OCI-M2 (cell line): ENCODE results near the gene CASZ1.

ENCODE experiments used
- DNase-seq: peaks from one replicate; lab custom pipeline; 2025; ENCODE audit not compliant: unreplicated experiment; lab: John Stamatoyannopoulos, UW

CASZ1 gene

DNA sequence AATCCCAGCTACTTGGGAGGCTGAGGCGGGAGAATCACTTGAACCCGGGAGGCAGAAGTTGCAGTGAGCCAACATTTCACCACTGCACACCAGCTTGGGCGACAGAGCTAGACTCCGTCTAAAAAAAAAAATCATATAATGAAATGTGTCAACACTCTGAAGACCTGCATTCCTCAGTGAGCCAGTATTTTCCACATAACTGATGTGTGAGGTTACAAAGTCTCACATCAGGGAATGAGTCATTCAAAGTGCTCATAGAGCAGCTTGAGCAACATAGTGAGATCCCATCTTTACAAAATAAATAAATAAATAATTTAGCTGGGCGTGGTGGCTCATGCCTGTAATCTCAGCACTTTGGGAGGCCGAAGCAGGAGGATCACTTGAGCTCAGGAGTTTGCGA is 65.5 kb downstream of the CASZ1 start:
- no peak for DNase-seq

DNA sequence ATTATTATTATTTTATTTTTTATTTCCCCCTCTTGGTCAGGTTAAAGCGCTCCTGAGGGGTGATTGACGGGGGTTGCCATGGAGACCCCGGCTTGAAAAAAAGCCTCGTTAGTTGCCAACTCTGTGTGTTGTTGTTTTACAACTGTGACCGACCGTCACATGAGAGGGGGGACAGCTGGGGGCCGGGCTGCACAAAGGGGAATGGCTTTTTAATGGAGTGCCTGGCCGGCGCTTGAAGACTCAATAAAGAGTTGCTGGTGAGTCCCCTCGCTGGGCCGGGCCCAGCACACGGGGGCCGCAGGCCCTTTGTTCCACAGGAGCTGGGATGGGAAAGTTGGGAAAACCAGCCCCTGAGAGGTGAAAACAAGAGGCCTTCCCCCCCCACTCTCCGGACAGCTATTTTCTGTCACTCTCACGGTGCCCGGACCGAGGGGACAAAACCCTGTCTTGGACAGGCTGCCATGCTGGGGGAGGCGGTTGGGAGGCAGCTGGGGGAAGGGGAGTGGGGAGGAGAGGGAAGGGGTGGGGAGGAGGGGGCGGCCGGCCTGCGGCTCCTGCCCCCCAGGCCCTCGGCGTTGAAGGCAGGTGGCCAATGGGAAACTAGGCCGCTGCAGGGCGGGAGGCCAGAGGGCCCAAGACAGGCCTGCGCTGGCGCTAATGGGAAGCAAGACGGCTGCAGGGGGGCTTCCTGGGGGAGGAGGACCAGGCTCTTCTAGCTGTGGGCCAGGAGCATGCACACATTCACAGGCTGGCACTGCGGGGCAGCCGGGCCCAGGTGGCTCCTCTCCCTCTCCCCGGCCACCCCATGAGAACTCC is 67.6 kb downstream of the CASZ1 start:
- DNase-seq = no peak

DNA sequence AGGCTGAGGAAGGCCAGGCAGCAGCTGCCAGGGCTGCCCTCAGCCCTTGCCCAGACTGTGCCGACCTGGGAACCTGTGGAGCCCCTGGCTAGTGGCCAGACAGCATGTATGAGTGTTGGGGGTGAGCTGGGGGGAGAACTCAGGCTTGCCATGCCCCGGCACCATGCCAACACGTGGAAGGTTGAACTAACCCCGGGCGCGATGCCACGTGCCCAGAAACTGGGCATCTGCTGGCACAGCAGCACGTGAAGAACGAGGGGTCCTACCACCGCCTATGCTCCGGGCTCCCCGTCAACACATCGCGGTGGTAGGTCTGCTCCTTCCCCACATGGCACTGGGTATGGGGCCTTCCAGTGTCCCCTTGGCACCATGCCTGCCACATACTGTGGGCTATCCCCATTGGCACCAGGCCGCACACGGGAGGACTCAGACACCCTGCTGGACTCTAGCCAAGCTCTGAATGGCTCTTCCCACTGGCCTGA is 68.7 kb downstream of the CASZ1 start:
- DNase-seq = no peak

DNA sequence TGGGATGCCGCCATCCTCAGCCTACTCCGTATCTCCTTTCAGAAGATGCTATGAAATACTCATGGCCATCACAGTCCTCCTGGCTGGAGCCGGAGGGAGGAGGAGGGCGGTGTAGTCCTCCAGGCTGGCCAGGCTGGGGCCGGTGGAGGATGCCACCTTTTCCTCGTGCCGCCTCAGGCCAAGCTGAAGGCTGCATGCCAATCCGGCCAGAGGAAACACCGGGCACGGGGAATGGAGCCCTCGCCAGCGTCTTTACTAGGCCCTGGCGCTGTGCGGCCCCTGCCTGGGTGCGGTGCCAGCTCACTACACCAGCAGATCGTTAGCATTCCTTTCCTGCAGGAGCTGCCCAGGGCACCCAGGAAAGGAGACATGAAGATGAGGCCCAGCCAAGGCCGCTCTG is 70.1 kb downstream of the CASZ1 start:
- DNase-seq = no peak

DNA sequence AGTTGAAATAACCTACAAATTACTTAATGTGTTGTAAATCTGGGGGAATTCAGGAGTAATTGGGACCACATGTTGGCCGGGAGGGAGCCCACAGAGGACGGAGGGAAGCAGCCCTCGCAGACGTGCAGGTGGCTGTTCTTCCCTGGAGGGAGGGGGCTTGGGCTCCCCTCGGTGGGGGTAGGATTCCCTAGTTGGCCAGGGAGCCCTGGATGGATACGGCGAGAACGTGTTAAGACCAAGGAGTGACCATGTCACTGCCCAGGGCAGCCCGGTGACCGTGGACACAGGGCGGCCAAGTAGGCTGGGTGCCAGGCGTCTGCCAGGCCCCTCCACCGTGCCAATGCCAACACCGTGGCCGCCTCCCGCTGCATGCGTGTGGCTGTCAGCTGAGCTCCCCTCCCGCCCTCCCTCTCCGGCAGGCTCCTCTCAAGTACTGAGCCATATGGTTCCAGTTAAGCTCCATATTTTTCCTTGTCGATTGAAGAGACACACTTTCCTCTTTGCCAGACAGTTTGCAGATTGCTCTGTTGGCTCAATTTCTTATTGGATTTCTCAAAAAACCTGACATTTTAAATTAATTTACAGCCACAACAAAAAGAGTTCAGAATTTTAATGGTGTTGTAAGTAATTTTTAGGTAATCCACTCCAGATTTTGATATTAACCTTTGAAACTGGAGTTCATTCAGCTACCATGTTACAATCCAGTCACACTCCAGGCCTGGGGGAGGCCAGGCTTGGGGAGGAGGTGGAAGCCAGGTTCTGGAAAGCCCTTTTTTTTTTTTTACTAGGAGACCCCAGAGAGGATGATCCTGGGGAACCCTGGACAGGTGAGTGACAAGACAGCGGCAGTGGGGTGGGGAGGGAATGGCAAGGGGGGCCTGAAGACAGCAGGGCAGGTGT is 71.2 kb downstream of the CASZ1 start:
- no peak for DNase-seq

DNA sequence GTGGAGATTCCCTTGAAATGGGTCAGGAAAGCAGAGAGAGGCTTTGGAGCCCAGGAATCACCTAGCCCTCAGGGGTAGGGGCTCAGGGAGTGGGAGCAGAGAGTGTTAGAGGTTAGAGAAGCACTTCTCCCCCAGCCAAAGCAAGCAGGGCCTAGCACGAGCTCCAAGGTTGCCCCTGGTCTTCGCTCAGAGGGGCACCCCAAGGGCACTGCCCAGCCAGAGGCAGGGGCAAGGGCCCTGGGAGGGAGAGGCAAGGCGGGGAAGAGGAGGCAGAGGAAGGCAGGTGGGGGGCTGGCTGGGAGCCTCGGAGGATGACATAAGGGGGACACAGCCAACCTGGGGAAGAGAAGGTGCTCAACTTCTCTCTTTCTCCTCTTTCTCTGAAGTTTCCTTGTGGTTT is 71.9 kb downstream of the CASZ1 start:
- DNase-seq = no peak

DNA sequence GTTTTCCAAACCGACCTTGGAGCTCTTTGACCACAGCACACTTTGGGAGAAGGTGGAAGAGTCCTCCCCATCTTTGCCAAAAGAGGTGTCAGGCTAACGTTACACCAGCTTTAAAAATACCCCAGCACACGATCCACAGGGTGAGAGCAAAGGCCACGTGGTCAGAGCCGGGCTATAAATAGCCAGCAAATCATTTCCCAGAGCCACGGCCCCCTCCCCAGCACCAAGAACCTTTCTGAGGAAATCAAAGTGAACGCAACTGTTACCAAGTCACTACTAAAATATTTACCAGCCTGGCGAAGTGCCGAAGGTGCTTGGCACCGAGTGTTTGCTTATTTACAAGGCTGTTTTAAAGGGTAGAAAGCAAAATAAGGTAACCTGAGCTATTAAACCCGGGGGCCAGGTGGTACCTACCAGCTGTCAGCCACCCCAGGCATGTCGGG is 72.4 kb downstream of the CASZ1 start:
- DNase-seq = no peak

DNA sequence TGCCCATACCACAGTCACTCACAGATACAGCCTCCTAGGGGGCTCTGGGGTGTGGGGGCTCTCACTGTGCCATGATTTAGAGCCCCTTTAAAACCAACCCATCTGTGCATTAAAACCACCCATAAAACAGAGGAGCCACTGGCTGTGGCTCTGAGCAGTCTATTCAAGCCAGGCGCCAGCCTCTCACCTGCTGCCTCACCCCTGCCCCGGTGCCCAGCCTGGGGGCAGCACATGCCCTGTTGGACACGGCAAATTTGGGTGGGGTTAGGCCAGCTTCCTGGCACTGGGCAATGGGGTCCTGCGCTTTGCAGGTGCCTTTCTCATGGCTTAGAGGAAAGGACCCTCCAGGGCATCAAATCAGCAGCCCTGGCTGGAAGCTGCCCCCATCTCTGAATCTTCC is 73.1 kb downstream of the CASZ1 start:
- DNase-seq = no peak

DNA sequence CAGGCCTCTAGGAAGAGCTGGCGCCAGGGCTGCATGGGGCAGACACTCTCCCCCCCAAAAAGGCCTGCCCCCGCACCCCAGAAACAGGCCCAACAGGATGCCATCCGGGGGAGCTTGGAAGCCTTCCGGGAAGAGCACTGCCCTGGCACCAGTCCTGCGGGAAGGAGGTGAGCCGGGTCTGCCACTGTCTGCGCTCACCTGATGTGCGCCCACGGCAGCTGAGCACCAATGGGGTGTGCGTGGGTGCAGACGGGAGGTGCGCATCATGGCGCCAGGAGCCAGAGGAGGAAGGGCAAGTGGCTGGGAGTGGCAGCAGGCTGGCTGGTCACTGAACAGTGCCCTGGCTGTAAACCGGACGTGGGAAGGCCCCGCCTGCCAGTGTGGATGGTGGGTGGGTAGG is 73.6 kb downstream of the CASZ1 start:
- DNase-seq = no peak

DNA sequence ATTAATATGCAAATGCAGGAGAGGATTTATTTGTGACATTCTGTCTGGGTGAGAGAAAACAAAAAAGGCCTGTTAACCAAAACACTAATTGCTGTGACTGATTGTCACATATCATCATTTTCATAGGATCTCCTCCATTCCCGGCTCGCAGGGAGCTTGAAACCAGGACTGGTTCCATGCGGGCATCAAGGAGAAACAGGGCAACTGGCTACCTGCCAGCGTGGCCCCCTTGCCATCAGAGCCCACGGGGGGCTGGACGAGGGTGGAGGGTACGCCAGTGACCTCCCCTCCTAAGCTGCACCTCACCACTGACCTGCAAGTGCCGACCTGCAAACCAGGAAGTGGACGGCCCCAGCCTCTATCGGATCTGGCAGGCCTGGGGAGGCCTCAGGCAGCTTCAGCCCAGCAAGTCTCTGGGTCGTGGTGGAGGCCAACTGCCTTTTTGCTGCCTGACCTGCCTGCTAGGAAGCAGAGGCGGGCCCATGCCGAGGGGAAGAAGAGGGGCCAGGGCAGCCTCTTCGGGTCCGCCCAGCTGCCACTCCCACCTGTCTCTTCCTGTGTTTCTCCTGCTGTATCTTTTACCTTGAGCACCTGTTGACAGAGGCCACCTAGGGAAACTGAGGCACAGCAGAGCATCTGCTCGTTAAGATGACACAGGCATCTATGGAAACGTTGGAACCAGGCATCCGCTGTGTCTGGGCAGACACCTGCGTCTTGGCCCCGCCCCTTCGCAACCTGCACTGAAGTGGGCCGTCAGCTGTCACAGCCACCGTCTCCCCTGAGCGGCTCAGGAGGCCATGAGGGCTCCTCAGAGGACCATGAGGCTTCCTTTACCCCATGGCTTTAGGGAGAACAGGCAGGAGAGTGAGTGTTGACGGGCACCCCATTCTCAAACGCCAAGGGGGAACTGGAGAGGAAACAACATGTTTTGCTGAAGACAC is 74.8 kb downstream of the CASZ1 start:
- no peak for DNase-seq

DNA sequence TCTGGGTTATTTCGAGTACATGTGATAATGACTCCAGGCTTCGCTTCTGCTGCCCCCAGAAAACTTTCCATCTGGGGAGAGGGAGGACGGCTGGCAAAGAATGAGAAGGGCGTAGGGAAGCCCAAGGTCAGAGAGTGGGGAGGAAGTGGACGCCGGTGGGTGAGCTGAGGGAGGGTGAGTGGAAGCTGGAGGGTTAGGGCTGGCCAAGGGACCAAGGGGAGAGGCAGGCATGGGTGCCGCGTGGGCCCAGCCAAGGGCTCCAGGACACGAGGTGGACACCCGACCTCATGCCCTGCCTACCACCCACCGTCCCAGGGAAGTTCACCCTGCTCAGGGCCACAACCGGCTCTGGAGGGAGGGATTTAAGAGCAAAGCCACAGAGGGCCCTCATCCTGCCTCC is 75.8 kb downstream of the CASZ1 start:
- DNase-seq = no peak

DNA sequence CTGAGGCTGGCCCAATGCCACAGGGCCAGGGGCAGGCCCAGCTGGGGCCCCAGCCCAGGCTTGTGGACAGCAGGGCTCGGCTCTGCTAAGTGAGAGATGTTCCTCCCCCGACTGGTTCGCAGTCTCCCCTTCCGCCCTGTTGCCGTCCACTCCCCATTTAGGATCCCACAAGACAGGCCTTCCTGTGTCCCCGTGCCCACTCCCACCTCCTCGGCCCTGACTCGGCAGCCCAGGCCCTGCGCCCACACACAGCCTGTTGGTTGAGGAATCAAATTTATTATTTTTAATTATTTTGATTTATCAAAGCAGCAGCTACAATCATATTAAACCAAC is 78.4 kb downstream of the CASZ1 start:
- DNase-seq = no peak

DNA sequence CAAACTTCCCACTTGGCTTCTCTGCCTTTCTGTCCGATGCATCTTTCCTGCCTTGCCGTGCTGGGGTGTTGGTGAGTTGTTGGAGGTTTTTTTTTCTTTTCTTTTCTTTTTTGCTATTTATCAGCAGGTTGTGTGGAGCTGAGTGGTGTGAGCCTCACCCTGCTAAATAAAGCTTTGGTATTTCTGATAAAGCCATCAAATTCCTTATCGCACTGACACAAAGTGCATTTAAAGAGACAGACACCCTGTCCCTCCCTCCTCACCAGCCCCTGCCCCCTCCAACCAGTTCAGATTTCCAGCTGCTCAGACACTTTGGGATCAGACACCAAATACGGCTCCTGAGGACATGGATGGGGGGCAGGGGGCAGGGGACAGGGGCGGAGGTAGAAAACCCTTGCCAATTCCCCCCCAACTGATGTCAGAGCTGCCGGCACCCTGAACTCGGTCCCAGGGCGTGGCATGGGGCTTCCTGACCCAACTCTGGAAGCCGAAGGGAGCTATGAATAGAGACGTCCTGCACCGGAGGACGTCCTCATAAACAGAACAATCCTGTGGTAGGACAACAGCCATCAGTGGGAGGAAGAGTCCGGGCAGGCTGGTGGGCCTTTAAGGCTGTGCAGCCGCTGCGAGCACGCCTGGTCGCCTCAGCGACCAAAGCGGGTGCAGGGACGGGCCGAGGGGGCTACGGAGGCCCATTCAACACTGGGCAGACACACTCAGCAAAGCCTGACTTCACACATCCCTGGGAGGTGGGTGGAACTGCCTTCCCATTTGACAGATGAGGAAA is 79.0 kb downstream of the CASZ1 start:
- peak; percentile 14 for DNase-seq

DNA sequence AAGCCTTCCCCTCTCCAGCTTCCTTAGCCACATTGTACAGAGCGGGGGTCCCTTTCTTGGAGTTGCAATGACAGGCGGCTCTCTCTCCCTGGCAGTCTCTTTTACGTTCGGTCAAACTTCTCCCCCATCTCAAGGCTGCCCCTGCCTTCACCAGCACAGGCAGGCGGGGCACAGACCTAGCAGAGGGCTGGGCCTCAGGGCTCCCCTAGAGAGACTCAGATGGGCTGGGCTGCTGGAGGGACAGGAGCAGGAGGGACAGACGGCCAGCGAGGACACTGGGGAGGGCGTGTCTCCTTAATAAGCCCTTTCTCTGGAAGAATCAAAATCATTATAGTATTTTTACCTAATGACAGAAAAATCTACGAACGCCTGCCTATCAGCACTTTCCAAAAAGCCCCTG is 79.6 kb downstream of the CASZ1 start:
- DNase-seq = no peak

DNA sequence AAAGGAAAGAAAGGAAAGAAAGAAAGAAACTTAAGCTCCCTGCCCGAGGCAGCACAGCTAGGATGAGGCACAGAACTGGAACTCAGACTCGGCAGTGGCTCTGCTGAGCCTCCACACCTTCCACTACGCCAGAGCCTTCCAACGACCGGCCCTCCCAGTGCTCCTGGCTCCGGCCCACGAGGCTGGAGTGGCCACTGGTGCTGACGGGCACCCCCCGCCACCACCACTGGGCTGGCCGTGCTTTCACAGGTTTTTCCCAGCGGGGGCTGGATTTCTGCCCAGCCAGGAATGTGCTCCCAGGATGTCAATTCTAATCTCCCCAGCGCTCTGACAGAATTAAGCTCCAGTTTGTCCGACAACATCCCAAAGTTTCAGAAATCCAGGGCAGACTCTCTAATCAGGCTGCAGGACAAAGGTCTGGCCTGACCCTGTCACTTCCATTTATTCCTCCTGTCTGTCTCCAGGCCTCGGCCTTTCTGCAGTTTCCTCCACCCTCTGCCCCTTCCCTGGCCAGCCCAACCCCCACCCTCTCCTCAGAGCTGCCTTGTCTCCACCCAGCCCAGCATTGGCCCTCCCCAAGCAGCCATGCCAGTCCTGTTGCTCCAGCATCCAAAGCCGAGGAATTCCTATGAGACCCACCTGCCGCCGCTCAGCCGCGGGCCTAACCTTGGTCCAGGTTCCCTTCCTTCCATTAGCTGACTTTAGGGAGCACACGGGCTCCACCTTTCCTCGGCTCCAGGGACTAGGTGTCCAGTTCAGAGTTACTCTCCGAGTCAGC is 81.9 kb downstream of the CASZ1 start:
- no peak for DNase-seq

DNA sequence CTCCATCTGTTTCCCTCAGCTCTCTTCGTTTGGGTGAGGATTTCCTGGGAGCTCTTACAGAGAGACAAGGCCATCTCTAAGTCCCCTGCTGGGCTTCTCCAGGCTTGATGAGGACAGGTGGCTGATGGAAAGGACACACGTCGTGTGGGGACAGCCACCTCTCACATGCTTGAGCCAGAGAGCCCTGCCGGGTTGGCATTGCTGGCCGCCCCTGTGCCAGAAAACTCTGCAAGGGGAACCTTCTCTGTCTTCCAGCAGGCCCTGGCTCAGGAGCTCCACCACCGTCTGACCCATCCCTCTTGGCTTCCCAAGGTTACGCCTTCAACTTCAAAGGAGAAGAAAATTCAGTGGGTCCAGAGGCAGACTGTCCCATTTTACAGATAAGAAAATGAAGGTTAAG is 82.8 kb downstream of the CASZ1 start:
- no peak for DNase-seq

DNA sequence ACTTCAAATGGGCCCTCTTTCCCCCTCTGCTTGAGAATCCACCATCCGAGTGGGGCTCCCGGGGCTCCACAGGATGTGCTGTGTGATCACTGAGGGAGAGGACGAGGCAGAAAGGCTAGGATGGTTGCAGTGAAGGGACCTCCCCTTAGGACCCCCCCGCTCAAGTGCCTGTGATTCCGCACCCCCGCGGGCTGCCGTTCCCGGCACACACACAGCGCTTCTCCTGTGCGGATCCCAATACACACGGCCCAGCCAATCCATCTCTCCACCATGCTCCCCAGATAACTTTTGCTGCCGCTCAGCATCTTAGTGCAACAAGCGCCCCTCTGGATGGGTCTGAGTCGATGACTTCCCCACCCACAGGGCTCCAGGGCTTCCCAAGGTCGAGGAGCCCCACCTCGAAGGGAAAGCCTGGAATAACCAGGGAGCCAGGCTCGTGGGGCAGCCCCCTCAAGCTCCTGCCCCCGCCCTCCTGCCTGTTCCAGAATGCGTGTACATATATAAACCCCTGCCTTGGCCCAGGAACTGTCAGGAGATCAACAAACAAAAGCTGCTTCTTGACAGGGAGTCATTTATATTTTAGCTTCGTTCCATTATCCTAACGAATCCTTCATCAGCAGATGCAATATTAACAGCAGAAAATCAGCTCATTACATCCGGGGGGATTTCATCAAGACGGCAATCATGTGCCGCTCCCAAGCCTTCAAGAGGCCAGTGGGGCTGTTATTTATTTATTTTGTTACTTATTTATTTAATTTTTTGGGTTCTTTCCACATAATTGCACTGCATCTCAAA is 83.7 kb downstream of the CASZ1 start:
- DNase-seq = no peak

DNA sequence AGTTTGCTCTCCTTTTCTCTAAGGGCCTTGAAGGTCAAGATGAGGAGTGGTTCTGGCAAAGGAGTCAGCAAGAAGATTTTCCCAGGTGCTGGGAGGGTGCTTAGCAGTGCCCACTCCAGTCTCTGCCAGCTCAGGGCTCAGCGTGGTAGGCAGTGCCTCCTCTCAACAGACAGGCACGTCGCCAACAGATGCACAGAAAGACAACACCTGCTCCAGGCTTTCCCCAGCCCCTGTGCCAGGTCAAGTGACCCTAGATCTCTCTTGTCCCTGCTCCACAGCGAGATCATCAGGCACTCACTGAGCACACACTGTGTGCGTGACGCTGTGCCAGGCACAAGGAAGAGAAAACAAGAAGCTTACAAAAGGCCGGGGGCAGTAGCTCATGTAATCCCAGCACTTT is 86.0 kb downstream of the CASZ1 start:
- DNase-seq = no peak

DNA sequence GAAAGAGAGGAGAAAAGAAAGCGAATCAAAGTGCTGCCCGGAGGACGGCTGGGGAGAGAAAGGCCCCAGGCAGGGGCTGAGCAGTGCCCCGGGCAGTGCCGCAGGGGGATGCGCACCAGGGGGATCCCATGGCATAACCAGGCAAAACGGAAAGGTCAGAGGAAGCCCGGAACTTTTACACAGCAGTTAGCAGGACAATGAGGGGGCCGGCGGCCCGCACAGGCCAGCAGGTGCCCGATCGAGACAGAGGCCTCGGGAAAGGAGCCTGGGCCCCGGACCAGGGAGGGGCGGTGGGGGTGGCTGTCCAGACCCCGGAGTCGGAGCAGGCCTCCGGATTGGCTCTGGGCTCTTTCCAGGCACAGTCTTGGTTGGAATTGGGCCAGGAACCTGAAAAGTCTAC is 86.8 kb downstream of the CASZ1 start:
- no peak for DNase-seq
